CD4-positive, alpha-beta T cell treated with Interleukin-4 for 1 hour (primary cell): ENCODE data around the gene MDFI.

Source experiments
- DNase-seq, 2 donors: peaks; one replicate each; pipeline ENCODE4 v3.0.0-alpha.2; 2020 to 2022

The MDFI gene

DNA sequence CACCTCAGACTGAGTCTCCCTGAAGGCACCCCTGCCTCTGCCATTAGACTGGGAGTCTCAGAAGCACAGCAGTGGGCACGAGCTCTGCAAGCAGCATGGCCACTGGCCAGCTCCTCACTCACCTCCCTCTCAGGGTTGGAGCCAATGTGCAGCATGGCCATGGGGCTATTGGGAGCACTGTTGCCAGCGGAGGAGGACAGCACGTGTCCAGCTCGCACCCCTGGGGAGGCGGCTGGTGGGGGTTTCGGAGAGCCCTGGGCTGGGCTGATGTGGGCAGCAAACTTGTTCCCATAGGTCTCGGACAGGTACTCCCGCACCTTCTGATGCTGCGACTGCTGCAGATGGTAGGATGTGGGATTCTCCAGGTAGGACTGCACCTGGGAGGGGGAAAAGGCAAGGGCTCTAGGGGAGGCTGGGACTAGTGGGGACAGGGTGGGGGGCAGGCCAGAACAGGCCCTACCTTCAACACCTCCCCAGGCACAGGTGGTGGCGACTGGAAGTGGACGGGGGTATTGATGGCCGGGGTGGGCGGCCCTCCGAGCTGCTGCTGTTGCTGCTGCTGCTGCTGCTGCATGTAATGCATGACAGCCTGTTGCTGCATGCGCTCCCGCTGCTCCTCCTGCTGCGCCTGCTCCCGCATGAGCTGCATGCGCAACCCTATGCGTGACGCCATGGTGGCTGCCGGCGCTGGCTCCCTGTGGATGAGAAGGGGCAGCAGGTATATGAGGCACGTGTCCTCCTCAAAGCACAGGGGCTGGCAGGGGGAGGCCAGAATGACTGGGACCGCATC, 52.5 kb downstream of the MDFI start:
- no peak for DNase-seq

DNA sequence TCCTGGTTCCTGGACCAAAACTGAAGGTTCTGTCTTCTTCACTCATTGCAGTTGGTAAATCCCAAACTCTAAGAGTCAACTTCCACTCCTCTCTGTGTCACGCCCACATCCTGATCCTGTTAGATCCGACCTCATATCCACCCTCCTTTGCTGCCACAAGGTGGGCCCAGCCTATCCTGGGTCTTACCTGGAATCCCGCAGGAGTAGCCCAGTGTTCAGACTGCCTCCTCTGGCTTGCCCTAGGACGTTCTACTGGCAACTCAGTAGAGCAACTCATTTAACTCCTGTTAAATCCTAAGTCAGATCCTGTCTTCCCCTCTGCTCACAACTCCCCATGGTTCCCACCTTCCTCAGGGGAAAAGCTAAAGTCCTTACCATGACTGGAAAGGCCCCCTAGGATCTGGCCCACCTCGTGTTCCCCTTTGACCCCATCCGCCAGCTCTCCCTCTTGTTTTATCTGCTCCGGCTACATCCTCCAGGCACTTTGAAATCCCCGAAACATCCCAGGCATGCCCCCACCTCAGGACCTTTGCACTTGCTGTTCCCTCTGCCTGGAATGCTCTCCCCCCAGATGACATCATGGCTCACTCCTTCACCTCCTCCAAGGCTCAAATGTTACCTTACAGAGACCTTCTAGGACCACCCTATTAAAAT, 53.3 kb downstream of the MDFI start:
- DNase-seq, result no peak

DNA sequence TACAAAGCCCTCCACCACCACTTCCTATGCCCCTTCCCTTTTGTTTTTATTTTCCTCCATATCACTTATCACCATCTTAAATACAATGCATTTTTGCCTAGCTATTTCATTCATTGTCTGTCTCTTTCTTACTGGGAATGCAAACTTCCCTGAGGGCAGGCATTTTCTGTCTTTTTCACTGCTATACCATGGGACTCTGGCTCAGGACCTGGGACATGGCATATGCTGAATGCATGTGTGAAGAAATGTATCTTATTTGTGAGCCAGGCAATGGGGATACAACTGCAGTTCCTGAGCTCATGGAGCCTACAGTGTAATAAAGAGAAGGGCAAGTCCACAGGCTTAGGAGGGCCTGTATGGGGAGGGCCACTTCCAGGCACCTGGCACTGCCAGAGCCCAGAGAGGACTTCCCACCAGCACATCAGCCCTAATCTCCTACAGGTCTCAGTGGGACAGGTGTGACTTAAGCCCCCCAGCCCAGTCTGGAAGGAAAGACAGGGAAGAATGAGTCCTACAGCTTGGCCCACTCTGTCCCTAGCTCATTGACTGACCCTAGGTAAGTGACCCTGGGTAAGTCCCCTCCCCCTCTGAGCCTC, 53.9 kb downstream of the MDFI start:
- DNase-seq, result no peak

DNA sequence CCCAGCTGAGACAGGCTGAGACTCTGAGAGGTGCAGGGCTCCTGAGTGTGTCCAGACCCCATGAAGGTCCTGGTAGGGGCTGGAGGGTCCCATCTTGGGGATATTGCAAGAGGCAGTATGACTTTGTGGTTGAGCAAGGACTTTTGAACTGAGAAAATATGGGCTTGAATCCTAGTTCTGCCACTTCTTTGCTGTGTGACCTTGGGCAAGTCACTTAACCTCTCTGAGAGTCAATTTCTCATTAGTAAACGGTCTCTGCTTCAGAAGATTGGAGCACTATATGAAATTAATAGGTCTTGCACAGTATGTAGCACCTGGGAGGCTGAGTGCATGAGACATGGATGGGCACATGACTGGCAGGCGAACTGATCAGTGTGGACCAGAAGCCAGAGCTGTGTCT, 54.5 kb downstream of the MDFI start:
- DNase-seq, result no peak

DNA sequence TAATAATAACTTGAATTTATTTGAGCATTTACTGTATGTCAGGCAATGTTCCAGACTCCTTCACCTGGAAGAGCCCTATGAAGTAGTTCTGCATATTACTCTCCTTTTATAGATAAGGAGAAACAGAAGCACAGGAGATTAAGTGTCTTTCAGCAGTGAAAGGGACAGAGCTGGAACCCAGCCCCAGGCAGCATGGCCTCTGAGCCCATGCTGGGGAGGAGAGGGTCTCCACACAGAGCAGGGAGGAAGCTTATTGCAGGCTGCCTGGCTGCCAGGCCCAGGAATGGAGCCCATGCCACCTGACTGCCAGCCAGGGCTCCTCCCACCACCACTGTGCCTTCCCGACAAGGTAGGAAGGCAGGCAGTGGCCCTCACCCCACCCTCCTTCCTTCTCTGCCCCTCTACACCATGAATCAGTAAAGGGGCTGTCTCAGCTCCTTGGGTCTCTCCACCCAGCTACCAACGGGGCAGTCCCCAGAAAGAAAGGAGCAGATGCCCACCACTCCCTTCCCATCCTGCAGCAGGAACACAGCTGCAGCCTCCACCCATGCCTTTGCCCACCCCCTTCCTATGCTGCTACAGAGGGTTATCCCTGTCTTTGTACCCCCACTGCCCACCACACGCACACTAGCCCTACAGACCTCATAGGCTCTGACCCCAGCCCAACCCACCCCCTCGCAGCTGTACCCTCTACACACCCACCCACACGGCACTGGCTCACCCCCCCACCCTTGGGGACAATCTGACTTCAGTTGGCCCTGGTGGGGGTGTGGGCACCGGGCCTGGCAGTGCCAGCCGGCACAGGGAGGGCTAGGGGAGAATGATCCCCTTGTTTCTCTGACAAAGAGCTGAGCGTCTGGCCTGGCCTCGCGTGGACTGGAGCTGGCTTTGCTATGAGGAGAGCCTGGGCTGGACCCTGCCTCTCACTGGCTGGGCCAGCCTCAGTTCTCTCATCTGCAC, 55.3 kb downstream of the MDFI start:
- no peak for DNase-seq

DNA sequence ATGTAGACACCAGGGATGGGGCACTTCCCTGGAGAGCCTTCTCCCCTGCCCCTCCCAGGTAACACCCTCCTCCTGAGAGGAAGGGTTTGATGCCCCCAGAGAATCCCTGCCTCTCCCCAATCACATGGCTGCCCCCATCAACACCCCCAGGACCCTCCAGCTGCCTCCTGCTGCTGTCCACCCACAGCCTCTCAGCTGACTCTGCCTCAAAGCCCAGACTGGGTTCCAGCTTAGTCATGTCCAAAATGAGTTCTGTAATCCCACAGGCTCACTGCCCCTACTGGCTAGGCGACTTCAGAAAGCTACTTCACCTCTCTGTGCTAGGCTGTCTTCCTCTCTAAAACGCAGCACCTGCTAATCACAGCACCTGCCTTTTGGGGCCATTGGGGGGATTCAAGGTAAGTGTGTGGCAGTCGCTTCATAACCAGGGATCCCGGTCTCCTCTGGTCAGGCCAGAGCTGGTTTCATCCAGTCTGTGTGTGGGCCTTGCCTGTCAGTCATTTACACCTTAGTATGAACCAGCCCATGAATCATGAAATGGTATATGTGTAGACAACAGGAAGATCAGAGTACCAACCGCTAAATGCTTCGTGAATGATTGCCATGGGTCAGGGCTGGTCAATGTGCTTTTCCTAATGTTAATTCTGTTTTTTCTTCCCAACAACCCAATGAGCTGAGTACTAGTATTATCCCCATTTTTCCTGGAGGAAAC, 56.7 kb downstream of the MDFI start:
- no peak for DNase-seq

DNA sequence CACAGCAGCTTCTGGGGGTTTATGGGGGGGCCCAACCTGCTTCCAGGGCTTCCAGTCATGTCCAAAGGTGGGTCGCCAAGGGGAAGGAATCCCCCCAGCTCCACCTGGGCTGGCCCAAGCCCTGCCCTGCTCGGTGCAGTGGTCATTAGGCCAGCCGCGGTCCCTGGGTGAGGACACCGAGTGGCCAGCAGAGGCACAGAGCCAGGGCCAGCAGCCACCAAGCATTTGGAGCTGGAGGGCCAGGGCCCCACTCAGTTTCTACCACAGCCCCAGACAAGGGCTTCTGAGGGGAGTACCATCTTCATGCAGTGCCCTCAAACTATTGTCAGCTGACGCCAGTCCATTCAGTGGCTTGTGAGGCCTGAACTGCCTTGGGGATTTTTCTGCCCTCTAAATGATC, 57.6 kb downstream of the MDFI start:
- no peak for DNase-seq

DNA sequence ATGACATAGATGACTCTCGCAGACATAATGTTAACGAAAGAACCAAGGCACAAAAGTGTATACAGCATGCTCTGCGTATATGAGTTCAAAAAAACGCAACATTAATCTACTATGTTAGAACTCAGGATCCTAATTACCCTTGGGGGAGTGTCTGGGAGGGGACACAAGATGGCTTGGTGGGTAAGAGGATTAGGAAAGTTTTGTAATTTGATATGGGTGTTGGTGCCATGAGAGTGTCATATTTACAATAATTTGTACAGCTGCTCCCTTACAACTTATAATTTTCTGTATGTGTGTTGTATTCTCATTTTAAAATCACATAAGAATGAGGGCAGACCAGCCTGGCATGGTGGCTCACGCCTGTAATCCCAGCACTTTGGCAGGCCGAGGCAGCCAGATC, 58.5 kb downstream of the MDFI start:
- DNase-seq, result no peak

DNA sequence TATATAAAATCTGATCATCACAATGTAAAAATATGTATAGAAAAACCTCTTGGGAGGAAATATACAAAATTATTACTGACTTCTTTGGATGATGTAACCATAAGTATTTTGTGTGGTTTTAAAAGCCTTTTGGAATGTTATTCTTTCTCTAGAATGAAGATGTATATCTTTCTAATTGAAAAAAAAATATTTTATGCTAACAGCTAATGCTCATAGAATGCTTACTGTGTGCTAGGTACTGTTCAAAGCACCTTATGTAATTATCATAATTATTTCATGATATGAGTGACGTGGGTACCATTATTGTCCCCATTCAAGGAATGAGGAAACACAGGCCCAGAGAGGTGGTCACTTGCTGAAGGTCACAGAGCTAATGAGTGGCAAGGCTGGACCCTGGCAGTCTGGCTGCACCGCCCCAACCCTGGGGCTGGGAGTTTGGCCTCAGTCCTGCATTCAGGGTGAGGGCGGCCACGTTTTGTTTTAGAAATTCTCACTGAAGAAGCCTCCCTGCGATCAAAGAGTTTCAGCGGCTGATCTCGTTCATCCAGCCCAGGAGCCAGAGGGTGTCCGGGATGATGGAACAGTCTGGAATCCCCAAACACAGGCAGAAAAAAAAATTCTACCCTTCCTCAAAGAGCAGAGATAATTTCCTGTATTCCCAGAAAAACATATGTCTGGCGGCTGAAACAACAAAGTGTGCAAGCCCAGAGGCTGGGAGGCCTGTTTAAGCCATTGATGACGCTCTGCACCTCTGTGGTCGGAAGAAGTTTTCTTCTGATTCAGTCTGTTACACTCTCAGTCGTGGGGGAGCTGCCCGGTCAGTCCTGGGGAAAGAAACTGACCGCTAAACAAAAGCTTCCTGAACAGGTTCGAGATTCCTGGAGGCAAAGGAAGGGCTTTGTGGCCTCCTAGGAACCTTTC, 59.9 kb downstream of the MDFI start:
- no peak for DNase-seq

DNA sequence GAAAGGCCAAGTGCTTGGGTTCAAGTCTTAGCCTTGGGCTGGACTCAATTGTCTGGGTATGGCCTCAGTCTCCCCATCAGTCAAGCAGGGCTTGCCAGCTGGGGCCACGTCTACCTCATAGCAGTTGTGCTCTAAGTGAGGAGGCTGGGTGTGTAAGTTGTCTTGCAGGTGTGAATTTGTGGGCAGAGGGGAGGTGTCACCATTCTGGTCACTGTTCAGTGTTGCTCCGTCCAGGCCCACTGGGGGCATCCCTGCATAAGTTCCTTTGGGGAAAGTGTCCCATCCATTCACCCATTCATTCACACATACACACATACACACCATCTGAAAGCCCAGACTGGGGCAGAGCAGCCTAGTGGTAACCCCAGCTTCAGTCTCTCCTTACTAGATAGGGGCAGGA, 60.8 kb downstream of the MDFI start:
- no peak for DNase-seq

DNA sequence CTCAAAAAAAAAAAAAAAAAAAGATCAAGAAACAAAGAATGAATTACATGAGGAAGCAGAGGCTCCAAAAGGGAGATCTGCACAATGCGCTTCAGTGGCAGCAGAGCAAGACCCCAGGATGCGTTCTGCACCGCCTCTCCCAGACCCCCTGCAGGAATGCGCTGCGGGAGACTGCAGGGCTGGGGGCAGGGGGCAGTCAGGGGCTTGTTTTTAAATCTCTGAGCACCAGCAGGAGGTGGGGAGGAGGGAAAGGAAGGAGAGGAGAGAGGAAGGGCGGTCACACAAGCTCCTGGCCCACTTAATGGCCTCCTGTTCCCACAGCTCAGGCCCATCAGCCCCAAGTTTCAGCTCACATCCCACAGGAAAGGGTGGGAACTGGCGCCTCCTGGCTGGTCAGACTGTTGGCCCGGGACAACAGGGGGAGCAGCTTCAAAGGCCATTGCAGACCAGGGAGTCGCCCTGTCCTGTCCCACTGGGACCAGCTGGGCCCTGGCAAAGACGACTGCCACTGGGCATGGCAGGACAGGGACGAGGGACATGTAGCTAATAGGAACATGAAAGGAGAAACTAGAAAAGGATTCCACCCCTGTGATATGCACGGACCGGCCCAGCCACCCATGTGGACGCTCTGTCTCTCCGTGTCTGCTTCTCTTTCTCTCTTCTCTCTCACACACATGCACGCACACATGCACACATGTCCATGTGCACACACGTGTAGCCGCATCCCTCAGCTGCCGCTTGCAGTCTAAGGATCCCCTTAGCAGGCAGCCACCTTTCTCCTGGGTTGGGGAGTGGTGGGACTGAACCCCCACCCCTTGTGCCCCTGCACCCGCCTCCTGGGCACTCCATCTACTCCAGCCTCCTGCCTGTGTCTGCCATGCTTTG, 62.4 kb downstream of the MDFI start:
- DNase-seq, result no peak

DNA sequence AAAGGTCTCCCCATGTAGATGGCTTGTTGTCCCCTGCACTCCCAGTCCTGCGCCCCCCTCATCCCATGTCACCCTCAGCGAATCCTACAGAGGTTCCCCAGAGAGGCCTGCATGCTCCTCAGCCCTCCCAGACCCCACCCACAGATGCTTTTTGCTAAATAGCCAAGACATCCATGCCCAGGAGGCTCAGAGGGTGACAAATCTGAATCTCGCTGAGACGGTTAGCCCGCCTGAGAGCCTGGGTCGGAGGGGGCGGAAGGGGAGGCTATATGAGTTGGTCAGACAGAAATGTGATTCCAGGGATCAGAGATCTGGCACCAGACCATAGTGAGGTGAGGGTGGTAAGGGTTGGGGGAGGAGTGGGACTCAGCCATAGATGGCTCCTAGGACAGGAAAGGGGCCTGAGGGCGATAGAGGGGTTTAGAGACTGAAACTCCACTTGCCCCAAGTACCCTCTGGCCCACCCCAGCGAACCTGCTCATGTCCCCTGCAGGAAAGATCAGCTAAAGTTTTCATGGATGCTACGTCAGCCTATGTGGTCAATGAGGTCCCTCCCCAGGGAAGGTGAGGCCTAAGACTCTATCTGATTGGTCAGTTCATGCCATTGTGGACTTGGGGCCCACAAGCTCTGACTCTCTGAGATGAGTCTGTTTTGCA, 63.9 kb downstream of the MDFI start:
- DNase-seq, result no peak

DNA sequence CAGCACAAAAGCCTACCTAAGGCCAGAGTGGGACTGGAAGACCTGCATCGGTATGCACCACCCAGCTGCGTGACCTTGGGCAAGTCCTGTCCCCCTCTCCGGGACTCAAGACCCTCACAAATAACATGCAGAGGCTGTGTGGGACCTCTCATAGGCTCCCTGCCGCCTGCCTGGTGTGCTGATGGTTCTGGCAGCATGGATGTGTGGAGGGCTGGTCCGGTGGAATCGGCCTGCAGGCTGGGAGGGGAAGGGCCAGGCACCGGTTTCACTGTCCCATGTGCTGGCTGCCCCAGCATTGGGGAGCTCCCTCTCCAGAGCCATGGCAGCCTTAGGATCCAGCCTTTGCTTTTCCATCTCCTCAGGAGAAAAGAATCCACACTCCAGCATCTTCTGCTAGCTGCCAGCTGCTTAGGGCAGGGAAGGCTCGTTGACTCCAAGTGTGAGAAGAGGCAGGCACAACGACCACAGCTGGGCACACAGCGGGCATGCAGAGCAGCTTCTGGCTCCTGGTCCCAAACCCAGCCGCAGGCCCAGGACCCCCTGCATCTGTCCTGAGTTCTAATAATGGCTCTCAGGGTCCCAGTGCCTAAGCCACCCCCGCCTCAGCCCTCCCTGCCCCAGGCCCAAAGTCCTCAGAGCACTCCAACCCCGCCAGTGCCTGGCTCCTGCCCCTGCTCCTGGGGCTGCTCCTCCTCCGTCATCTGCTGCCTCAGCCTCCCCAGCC, 64.7 kb downstream of the MDFI start:
- DNase-seq, result no peak
